IPS-18c (cell line): ENCODE data around the gene CEACAM19.
A peak's percentile ranks its signal among the peaks of the same experiment; 100 is the strongest.

ENCODE experiments used
- H3K4me3 ChIP-seq: 2 replicates; pipeline ENCODE4 v1.7.0; 2013; ENCODE audit warnings: low read depth, mild to moderate bottlenecking, low read length, moderate library complexity; ENCODE audit not compliant: insufficient read depth
- H3K9me3 ChIP-seq: one replicate; pipeline ENCODE4 v1.6.1; 2013; ENCODE audit warnings: mild to moderate bottlenecking, low read length, moderate library complexity; ENCODE audit not compliant: control insufficient read depth, insufficient read depth

Gene CEACAM19

GRCh38 chr19:44642377-44642776 lies 28.9 kb upstream of the CEACAM19 start:
- no peaks in the 10 kb centered on the region for H3K9me3 ChIP-seq
- no peak overlapping the region for H3K4me3 ChIP-seq

GRCh38 chr19:44643605-44644401 lies 27.5 kb upstream of the CEACAM19 start, which contains the start of gene PVR:
PVR (plus strand) TSS chr19:44643910; CDS start chr19:44644097, 187 bp downstream.
- Histone ChIP-seq H3K4me3 (peak within 1 kb of the TSS; percentile 82), H3K9me3 (no peaks in the 10 kb centered on the region)

- Histone ChIP-seq H3K9me3 (no peaks in the 10 kb centered on the region), H3K4me3 (peak overlapping the region; percentile 82)
Observed at GRCh38 chr19:44644402-44645016, 26.8 kb upstream of the CEACAM19 start.

GRCh38 chr19:44645407-44646048 lies 25.8 kb upstream of the CEACAM19 start:
- H3K4me3 ChIP-seq = no peak overlapping the region

GRCh38 chr19:44646049-44646416 lies 25.2 kb upstream of the CEACAM19 start:
- no peaks in the 10 kb centered on the region for H3K9me3 ChIP-seq
- H3K4me3 ChIP-seq = no peak overlapping the region

More at GRCh38 chr19:44645407-44646048, 25.8 kb upstream of the CEACAM19 start:
- no peaks in the 10 kb centered on the region for H3K9me3 ChIP-seq

GRCh38 chr19:44647144-44647543 lies 24.1 kb upstream of the CEACAM19 start:
- Histone ChIP-seq H3K9me3 (no peaks in the 10 kb centered on the region), H3K4me3 (no peak overlapping the region)

- no peak overlapping the region for H3K4me3 ChIP-seq
- H3K9me3 ChIP-seq = no peaks in the 10 kb centered on the region
Observed at GRCh38 chr19:44648631-44649251, 22.5 kb upstream of the CEACAM19 start.

- Histone ChIP-seq H3K9me3 (no peaks in the 10 kb centered on the region), H3K4me3 (no peak overlapping the region)
Observed at GRCh38 chr19:44649578-44650145, 21.6 kb upstream of the CEACAM19 start.

GRCh38 chr19:44653343-44653742 lies 17.9 kb upstream of the CEACAM19 start:
- Histone ChIP-seq H3K4me3 (no peak overlapping the region), H3K9me3 (peaks cover 2% of the 10 kb centered on the region)

GRCh38 chr19:44653977-44654774 lies 17.1 kb upstream of the CEACAM19 start:
- peaks cover 2% of the 10 kb centered on the region for H3K9me3 ChIP-seq
- H3K4me3 ChIP-seq = no peak overlapping the region

- Histone ChIP-seq H3K9me3 (peaks cover 2% of the 10 kb centered on the region), H3K4me3 (no peak overlapping the region)
Observed at GRCh38 chr19:44657211-44657921, 13.9 kb upstream of the CEACAM19 start.

GRCh38 chr19:44658069-44658733 lies 13.1 kb upstream of the CEACAM19 start:
- H3K9me3 ChIP-seq = peaks cover 2% of the 10 kb centered on the region

GRCh38 chr19:44660081-44660480 lies 11.2 kb upstream of the CEACAM19 start:
- Histone ChIP-seq H3K9me3 (peaks cover 2% of the 10 kb centered on the region), H3K4me3 (no peak overlapping the region)

More at GRCh38 chr19:44658069-44658733, 13.1 kb upstream of the CEACAM19 start:
- H3K4me3 ChIP-seq = no peak overlapping the region

GRCh38 chr19:44661205-44661604 lies 10.1 kb upstream of the CEACAM19 start:
- H3K4me3 ChIP-seq = no peak overlapping the region
- peaks cover 2% of the 10 kb centered on the region for H3K9me3 ChIP-seq

GRCh38 chr19:44661904-44662303 lies 9.4 kb upstream of the CEACAM19 start:
- H3K9me3 ChIP-seq = peaks cover 2% of the 10 kb centered on the region
- H3K4me3 ChIP-seq = no peak overlapping the region
